ENCODE results near the gene TBC1D14.
"Not testable (repeated sequence)": the region's sequence is repeated elsewhere in the genome, so short reads cannot be mapped to it uniquely, and the experiment has no call there.

TBC1D14 gene

DNA sequence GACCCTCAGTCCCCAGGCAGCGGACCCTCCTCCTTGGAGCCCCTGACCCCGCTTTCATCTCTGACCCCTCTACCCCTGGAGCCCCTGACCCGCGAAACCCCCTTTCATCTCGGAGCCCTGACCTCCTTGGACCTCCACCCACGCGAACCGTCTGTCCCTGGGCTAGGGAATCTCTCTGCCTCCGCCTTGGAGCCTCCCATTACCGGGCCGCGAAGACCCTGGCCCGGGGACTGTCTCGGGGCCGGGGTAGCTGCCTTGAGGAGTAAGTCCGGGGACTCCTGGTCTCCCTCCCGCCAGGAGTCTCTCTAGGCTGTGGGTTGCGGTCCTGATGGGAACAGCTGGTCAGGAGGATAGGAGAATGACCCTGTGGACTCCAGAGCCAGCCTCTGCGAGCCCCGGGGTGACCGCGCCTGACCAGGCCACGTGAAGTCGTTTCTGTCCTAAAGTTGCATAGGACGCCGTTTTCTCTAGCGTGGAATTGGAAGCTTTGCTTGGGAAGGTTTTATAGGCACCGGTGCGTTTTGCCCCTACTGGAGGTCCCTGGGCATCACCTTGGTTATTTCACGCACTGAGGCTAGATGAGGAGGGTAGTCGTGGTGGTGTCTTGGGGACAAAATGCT, 824 bp downstream of the TBC1D14 start:
- DNase-seq (ENCODE audit: low spot score): no peak

DNA sequence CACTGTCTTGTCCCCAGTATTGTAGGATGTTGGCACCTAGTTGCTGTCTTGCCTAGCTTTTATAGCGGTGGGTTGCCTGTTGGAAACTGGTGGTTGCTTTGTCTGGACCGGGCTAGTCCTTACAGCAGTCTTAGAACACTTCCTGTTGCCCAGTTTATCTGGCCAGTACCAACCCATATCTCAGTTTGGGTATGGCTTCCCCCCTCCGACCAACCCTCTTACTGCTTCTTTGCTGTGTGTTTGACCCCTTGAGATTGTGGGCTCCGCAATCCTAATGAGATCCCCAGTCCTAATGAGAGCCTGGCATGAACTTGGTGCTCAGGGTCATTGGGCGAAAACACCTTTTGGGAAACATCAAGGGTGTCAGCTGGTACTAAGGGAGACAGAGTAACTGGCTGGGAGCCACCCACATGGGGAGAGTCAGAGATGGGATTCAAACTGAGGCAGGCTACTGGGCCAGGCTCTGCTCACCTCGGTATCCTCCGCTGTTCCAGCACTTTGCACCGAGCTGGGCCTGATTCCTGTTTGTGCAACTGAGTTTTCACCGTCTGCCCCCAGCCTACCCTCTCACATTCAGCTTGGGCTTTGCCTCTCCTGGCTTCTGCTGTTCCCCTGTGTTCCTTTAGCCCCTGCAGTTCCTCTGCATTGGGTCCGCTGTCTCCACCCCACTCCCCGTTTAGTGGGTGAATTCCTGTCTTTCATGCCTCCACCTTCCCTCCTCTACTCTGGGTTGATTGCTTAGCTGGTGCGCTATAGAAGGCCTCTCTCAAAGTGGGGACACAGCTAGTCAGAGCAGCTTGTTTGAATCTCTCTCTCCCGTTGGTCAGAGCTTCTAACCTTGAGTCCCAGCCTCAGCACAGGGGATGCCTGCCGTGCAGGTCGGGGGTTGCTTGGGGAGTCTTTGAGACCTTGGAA, 1.6 kb downstream of the TBC1D14 start:
- DNase-seq (ENCODE audit: low spot score): no peak

DNA sequence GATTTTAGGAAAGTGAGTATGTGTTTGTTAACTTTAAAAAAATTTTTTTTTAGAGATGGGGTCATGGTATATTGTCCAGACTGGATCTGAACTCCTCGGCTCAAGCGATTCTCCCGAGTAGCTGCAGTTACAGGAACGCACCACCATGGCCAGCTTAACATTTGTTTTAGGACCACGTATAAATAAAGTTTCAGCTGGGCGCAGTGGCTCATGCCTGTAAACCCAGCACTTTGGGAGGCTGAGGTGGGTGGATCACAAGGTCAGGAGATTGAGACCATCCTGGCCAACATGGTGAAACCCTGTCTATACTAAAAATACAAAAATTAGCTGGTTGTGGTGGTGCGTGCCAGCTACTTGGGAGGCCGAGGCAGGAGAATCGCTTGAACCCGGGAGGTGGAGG, 2.3 kb downstream of the TBC1D14 start:
- not testable (repeated sequence) for DNase-seq (ENCODE audit: low spot score)

DNA sequence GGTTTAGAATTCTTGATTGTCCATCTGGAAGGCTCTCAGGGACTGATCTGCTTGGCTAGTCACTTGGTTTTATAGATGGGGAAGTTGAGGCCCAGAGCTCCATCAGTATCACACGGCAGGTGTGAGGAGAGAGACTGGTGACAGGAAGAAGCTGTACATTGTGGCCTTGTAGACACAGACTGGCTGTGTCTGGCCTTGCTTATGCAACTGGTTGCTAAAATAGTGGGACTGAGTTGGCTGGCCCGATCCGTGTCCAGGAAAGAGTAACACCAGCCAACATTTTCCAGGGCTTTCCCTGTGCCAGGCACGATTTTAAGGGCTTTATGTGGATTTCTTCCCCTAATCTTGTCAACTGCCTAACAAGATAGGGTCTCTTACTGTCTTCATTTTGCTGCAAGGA, 2.8 kb downstream of the TBC1D14 start:
- DNase-seq (ENCODE audit: low spot score): no peak

DNA sequence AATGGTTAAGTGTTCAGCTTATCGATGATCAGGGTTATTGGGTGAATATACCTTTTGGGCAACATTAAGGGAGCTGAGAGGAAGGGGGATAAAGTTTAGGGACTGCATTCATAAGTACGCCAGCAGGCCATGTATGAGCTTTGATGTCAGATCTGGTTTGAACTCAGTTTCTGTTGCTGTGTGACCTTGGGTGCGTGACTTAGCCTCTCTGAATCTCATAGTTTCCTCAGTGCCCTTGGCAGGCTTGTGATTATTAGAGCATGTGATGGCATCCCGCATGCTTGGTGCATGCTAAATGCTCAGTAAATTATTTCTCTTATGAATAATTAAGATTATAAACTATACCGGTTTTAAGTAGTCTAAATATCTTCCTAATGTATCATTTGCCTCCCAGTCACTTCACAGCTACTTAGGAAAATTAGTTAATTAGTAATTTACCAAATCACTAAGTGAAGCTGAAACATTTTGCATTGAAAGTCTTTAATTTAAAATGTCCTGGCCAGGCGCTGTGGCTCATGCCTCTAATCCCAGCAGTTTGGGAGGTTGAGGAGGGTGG, 3.8 kb downstream of the TBC1D14 start:
- DNase-seq (ENCODE audit: low spot score): no peak

DNA sequence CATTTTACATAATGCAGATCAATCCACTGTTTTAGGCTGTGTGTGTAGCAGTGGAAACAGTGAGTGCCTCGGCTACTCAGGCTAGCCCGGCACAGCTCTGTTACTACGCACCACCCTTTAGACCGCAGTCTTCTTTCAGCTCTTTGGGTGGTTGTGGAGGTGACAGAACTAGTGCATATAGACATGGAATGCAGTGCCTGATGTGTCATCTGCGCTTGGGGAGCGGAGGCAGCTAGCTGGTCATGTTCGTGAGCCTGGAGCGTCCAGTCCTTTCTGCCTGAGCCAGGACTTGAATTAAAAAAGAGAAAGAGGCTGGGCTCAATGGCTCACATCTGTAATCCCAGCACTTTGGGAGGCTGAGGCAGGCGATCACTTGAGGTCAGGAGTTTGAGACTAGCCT, 4.8 kb downstream of the TBC1D14 start:
- no peak for DNase-seq (ENCODE audit: low spot score)

DNA sequence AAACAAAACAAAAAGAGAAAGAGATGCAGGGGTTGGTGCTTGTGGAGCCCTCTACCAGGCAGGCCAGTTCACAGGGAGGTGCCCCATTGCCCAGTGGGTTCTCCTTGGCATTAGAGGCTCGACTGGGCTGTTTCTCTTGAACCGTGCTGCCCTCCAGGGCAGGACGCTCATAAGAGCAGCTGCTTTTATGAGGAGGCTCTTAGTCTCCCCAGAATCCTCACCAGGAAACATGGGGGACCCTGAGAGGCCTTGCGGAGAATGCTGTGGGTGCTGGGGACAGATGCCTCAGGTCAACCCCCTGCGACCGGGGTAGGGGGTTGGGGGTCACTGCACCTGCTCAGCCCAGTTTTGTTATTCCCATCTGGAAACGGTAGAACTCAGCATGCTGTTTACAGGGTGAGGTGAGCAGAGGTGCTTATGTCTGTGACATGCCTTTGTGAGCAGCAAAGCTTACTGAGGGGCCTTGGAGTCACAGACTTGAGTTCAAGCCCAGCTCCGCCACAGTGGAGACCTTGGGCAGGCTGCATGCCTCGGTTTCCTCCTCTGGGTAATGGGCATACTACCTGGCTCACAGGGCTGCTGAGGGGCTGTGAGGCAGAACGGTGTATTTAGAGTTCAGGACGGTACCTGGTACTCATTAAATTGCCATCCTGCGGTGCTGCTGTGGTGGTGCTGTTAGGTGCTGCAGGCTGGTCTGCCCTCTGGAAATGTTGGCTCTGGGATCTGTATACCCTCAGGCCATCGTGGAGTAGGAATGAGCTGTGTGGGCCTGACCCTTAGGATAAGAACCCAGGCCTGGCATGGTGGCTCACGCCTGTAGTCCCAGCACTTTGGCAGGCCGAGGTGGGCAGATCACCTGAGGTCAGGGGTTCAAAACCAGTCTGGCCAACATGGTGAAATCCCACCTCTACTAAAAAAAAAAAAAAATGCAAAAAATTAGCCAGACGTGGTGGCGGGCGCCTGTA, 5.7 kb downstream of the TBC1D14 start:
- no peak for DNase-seq (ENCODE audit: low spot score)

DNA sequence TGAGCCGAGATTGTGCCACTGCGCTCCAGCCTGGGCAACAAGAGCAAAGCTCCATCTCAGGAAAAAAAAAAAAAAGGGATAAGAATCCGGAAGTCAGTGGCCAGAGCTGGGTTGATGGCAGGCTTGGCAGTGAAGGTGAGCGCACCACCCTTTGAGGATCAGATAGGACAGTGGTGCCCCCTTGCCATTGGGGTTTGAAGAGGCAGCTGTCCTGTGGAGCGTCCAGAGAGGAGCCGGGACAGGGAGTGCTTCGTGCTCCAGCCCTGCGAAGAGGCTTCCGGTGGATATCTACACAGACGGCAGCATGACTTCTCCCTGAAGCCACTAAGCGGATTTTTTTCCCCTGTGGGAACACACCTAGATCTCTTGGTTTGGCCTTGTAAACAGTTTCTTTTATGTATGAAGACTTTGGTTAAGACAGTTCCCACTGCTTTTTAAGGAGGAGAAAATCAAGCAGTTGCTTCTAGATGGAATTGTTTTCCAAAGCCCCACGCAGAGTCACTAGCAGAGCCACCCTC, 6.5 kb downstream of the TBC1D14 start:
- DNase-seq (ENCODE audit: low spot score): no peak

DNA sequence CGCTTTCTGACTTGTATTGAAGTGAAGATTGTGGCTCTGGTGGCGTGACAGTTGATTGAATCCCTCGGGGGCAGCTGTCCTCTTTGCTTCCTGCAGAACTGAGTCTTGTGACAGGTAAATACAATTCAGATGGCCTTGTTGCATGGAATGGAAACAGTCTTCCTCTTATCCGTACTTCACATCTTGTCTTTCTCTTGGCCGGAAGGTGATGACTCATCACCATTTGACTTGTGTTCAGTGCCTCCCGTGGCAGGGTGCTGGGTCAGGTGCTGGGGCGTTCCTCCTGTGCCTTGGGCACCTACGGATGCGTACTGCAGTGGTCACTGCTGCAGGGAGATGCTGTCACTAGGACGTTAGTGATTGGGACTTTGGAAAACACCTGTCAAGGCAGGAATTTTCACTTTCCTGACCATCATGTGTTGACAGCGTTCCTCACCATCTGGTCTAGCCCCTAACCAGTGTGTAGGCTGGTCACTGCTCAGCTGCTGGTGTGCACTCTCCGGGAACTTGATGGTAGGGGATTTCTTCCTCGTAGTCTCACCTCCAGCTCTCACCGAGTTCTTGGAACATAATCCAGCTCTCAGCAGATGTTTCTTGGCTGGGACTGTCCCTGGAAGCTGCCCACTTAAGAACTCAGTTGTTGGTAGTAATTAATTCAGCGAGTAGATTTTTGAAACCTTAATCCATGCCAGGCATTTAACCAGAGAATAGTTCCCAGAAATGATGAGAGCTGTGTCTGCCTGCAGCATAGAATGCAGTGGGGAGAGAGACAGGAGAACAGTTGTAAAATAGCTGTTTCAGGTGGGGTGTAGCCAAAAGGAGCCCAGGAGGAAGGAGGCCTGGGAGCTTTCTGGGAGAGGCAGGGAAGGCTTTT, 7.2 kb downstream of the TBC1D14 start:
- no peak for DNase-seq (ENCODE audit: low spot score)

DNA sequence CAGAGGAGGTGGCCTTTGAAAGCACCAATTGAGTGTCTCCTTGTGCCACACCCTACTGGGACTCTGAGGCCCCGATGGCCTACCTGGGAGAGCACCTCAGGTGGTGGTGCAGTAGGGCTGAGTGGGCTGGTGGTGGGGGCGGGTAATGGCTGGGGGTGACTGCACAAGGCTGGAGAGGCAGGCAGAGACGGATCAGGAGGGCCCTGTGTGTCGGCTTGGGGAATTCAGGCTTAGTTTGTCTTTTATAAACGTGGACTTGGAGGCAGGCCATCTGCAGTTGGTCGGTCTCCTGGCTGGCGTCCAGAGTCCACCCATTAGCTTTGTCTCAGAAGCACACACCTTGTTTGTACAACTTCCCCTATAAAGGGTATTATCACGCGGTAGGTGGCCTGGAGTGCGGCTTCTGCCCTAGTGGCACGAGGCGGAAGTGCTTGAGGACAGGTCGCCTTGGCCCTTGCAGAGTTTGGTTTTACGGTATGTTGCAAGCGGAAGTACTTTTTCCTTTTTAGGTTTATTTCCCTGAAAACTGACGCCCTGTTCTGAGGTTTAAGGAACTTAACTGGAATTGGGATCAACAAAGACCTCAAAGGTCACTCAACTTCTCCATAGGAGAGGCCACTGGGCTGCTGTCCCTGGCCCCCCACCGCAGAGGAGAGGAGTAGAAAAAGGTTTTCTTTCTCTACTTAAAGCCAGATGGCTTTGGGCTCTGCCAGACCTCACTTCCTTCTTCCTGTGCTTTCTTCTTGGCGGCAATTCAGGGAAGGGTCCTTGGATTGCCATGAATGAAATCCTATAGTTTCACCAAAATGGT, 8.0 kb downstream of the TBC1D14 start:
- no peak for DNase-seq (ENCODE audit: low spot score)

DNA sequence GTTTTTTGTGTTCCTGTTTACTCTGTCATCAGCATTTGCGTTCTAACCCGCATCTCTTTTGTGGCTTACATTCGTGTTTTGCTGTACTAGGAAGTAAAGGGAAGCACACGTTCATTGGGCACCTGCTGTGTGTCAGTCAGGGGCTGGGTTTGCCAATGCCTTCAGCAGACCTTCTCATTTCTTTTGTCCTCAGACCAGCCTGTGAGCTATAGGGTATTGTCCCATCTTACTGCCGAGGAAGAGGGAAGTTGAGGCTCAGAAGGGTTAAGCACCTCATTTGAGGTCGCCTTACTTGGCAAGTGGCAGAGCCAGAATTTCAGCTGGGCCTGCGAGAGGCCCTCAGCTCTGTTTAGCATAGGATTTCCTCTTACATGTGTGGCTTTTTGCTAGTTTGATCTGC, 8.7 kb downstream of the TBC1D14 start:
- no peak for DNase-seq (ENCODE audit: low spot score)

DNA sequence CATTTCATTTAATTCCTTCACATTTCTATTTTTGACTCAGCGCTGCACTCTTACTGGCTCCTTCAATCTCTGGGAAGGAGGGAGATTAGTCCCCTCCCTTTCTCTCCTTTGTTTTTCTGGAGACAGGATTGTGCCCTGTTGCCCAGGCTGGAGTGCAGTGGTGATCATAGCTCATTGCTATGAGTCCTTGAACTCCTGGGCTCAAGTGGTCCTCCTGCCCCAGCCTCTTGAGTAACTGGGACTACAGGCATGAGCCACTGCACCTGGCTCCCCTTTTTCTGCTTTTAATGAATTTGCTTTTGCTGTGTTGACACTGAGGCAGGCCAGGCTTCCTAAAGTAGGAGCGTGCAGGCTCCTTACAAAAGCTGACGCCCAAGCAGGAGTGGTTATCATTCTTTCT, 10.5 kb downstream of the TBC1D14 start:
- DNase-seq (ENCODE audit: low spot score): no peak

DNA sequence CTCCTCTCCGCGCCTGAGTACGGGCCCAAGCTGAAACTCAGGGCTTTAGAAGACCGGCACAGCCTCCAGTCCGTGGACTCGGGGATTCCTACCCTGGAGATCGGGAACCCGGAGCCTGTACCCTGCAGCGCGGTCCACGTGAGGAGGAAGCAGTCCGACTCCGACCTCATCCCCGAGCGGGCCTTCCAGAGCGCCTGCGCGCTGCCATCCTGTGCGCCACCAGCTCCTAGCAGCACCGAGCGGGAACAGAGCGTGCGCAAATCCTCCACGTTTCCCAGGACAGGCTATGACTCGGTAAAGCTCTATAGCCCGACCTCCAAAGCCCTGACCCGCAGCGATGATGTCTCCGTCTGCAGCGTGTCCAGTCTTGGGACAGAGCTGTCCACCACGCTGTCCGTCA, 13.9 kb downstream of the TBC1D14 start:
- DNase-seq (ENCODE audit: low spot score): no peak

DNA sequence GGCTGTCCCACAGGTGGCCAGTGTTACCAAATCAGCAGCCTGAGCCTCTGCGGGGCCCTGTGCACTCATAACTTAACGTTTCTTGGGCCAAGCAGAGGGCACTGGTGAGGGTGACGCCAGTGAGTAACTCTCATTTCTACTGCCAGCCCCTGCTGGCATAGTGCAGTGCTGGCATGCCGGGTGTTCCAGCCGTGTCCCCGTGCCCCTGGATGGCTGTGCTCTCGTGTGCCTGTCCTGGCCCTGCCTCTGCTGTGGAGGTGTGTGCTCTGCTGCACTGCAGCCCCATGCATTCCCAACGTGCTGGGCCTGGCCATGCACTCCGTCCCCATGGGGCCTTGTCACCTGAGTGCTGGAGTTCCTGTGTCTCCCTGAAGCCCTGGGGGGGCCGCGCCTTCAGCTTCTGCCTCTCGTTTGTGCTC, 14.7 kb downstream of the TBC1D14 start:
- no peak for DNase-seq (ENCODE audit: low spot score)

DNA sequence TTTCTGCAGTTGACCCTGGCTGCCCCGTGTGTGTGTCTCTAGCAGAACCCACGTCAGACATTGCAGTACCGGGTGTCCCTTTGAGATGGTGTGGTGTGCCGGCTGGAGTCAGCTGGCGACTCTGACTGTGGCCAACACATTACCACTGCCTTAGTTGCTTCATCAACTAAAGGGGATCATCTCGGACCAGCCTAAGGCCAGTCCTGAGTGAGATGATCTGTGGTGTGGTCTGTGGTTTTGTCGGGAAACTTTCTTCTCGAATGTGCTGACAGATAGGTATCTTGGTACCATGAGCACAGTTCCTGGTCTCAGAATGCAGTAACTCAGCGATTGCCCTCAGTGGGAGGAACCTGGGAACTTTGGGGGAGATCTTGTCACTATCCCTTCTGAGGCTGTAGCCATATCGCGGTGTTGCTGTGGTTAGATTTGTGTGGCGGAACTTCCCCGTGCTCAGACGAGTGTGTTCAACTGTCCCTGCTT, 15.8 kb downstream of the TBC1D14 start:
- no peak for DNase-seq (ENCODE audit: low spot score)

DNA sequence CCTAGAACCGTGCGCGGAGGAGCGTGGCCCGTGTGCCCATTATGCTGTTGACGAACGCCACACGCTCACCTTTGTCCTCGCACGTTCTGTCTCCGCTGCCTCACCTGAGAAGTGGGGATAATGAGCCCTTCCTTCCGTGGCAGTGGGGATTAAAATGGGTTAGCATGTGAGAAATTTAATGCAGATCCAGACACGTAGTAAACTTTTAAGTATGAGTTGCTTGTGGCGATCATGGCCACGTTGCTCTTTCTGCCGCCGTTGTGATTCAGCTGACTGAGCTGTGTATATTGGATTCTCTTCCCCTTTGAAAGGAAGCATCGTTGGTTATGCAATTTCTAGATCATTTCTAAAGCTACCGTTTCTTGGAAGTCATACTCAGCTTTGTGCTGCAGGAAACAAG, 16.5 kb downstream of the TBC1D14 start:
- DNase-seq (ENCODE audit: low spot score): no peak

DNA sequence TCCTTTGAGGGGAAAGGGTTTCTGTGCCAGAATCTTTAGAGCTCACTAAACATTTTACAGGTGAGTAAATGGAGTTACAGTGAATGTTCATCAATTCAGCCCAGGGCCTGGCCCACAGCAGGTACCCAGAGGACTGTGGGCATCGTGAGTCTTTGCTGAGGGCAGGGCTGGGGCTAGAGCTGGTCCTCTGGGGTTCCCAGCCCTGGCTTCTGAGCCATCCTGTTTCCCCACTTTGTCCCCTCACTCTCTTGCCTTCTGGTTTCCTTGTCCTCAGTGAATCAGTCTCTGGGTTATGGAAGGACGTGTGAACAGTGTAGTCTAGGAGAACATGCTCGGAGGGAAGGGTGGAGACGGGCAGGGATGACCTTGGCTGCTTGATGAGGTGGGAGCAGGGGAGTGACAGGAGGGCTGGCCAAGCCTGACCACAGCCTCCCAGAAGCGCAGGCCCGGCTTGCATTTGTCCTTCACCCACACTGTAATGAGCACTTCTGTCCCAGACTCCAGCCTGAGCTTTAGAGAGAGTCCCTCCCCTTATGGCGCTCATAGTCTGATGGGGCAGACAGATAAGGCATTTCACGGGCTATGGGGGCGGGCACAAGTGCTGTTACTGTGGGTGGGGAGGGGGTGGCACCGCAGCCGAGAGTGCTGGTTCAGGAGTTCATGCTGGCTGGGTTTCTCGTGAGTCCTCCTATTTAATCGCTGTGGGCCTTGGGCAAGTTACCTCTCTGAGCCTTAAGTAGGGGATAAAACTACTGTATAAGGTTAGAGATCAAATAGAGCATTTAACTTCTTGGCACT, 17.3 kb downstream of the TBC1D14 start:
- no peak for DNase-seq (ENCODE audit: low spot score)

DNA sequence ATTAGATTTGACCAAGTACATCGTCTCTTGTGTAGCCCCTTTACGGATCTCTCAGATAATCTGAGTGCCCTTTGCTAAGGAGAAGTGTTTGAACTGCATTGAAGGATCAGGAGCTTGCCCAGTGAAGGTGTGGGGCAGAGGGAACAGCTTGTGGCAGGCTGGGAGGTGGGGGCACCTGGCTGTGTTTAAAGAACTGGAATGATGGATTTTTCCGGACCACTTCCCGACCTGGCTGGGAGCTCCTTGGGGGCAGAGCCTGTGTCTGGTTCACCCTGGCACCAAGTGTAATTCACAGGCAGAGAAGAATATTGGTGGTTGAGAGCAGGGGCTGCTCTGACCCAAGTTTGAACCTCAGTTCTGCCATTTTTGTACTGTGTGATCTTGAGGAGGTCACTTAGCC, 18.5 kb downstream of the TBC1D14 start:
- DNase-seq (ENCODE audit: low spot score): no peak

DNA sequence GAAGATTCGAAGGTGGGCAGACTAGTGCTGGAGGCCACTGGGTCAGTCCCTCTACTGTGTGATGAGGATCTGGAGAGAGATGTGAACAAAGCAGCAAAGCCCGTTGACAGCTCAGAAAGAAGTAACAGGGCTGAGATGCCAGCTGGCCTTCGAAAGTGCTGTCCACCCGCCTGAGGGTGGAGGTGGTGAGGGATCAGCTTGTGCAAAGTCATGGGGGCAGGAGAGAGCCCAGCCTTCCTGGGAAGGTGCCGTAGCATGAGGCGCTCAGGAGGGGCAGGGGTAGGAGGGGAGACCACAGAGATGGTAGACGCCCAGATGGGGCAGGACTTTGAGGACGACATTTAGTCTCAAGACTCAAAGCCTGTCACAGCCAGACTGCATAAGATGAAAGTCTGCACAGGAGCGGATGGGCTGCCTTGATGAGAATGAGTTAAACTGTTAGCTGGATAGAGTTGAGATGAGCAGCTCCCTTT, 19.7 kb downstream of the TBC1D14 start:
- DNase-seq (ENCODE audit: low spot score): no peak

Data from GM03348 (cell line).